ACHN (cell line): ENCODE measurements around the gene PPP1R12C.

Experiments
- DNase-seq: peaks from one replicate; pipeline ENCODE4 v3.0.0-alpha.2; 2015
- in situ Hi-C: cut with HindIII; loops from 2 replicates; pipeline ENCODE4 v1.10.0; 2017; ENCODE audit warnings: low sequenced_read_pairs, low pct_ligation_motif_present, low pct_unique_long_range_greater_than_20kb

PPP1R12C gene

GRCh38 chr19:55147545-55148251, 30.3 kb upstream of the PPP1R12C start:
- in situ Hi-C loops, result no loop called here
- no peak for DNase-seq

GRCh38 chr19:55146705-55147273, 29.4 kb upstream of the PPP1R12C start:
- in situ Hi-C loops, result no loop called here
- DNase-seq, result peak; percentile 69

- peak; percentile 62 for DNase-seq
- in situ Hi-C loops, result no loop called here
Observed at GRCh38 chr19:55146078-55146704, 28.8 kb upstream of the PPP1R12C start.

- in situ Hi-C loops, result no loop called here
- DNase-seq, result no peak
Observed at GRCh38 chr19:55145232-55145631, 27.8 kb upstream of the PPP1R12C start.

GRCh38 chr19:55141696-55142095, 24.3 kb upstream of the PPP1R12C start:
- in situ Hi-C loops, result no loop called here
- DNase-seq, result no peak

GRCh38 chr19:55137915-55138314, 20.5 kb upstream of the PPP1R12C start:
- in situ Hi-C loops, result no loop called here
- no peak for DNase-seq

GRCh38 chr19:55136399-55137102, 19.1 kb upstream of the PPP1R12C start:
- no peak for DNase-seq
- in situ Hi-C loops, result no loop called here

- DNase-seq, result no peak
- in situ Hi-C loops, result no loop called here
Observed at GRCh38 chr19:55134736-55135135, 17.3 kb upstream of the PPP1R12C start.

GRCh38 chr19:55133639-55134444, 16.4 kb upstream of the PPP1R12C start:
- DNase-seq, result no peak
- in situ Hi-C loops, result no loop called here

GRCh38 chr19:55132453-55133129, 15.2 kb upstream of the PPP1R12C start:
- in situ Hi-C loops, result no loop called here
- no peak for DNase-seq

GRCh38 chr19:55131421-55131820, 14.0 kb upstream of the PPP1R12C start:
- DNase-seq, result no peak
- in situ Hi-C loops, result no loop called here

- in situ Hi-C loops, result no loop called here
- no peak for DNase-seq
Observed at GRCh38 chr19:55119053-55119452, 1.6 kb upstream of the PPP1R12C start.

- in situ Hi-C loops, result no loop called here
- DNase-seq, result no peak
Observed at GRCh38 chr19:55118401-55118991, 1.1 kb upstream of the PPP1R12C start.

- in situ Hi-C loops, result no loop called here
- peak; percentile 98 for DNase-seq
Observed at GRCh38 chr19:55117663-55118391, 390 bp upstream of the PPP1R12C start.

GRCh38 chr19:55116232-55116858, 1.1 kb downstream of the PPP1R12C start:
- in situ Hi-C loops, result no loop called here
- DNase-seq, result peak; percentile 55

GRCh38 chr19:55115446-55116065, 1.9 kb downstream of the PPP1R12C start:
- in situ Hi-C loops, result no loop called here

More at GRCh38 chr19:55115446-55116065, 1.9 kb downstream of the PPP1R12C start:
- DNase-seq, result no peak
